Peyer's patch (tissue), 4 donors: Measurements from ENCODE around the gene PDGFD.

Experiments used
- CTCF ChIP-seq, 6 experiments: fragments of 450-650 bp in 4 of 6; fragments of 200-600 bp in 2 of 6; sonication (generic) in 1 of 6; IDR thresholded peaks; one replicate each; pipeline ENCODE4 v1.5.1; 2017 to 2019; ENCODE audit warnings: antibody characterized with exemption in 6 of 6, mild to moderate bottlenecking in 3 of 6, moderate library complexity in 1 of 6
- POLR2A ChIP-seq, 2 donors: fragments of 450-650 bp; IDR thresholded peaks; one replicate each; pipeline ENCODE4 v1.5.1; 2017; ENCODE audit warnings: antibody characterized with exemption in 2 of 2, mild to moderate bottlenecking in 2 of 2, moderate library complexity in 2 of 2

GRCh38 chr11:104155375-104155774, 8.6 kb downstream of the PDGFD start:
- no peak for TF ChIP-seq CTCF (IDR thresholded peaks at IDR 0.05)
- no peak for TF ChIP-seq POLR2A (IDR thresholded peaks at IDR 0.05)
